HG02852 (cell line): Measurements from ENCODE around the gene TIGD3.

Source experiments
- ATAC-seq: cut with Tn5 transposase; IDR thresholded peaks from one replicate; pipeline ENCODE4 v1.9.1; 2021; ENCODE audit warnings: mild to moderate bottlenecking, moderate library complexity; ENCODE audit not compliant: unreplicated experiment

The TIGD3 gene

GRCh38 chr11:65404638-65405339 is 50.2 kb downstream of the TIGD3 start:
- no peak for ATAC-seq
